Muscle layer of colon (tissue), 2 donors: ENCODE measurements around the gene SCN10A.

ENCODE experiments used
- H3K27ac ChIP-seq: one replicate; pipeline ENCODE4 v1.7.0; 2013; ENCODE audit warnings: low read depth, mild to moderate bottlenecking, low read length, moderate library complexity
- H3K27me3 ChIP-seq, 2 donors: one replicate each; pipeline ENCODE4 v1.7.0; 2013; ENCODE audit warnings: low read length in 2 of 2, mild to moderate bottlenecking in 2 of 2; ENCODE audit not compliant: insufficient read depth in 2 of 2, control insufficient read depth in 1 of 2
- H3K36me3 ChIP-seq: one replicate; pipeline ENCODE4 v1.7.0; 2013; ENCODE audit warnings: mild to moderate bottlenecking, low read length; ENCODE audit not compliant: insufficient read depth
- H3K4me1 ChIP-seq: one replicate; pipeline ENCODE4 v1.7.0; 2013; ENCODE audit warnings: mild to moderate bottlenecking, low read length; ENCODE audit not compliant: insufficient read depth
- H3K4me3 ChIP-seq, 2 donors: one replicate each; pipeline ENCODE4 v1.7.0; 2013; ENCODE audit warnings: low read length in 2 of 2, low read depth in 1 of 2, mild to moderate bottlenecking in 1 of 2, moderate library complexity in 1 of 2
- H3K9ac ChIP-seq: one replicate; pipeline ENCODE4 v1.7.0; 2013; ENCODE audit warnings: low read length
- H3K9me3 ChIP-seq: one replicate; pipeline ENCODE4 v1.7.0; 2013; ENCODE audit warnings: mild to moderate bottlenecking, low read length
- donor health status: abdominal sarcoma.
- donor health status: Adenocarcinoma of cecum.

SCN10A gene

GRCh38 chr3:38738630-38739395 lies 77.2 kb downstream of the SCN10A start:
- Histone ChIP-seq H3K9ac (no peak overlapping the region), H3K4me3 (no peak overlapping the region), H3K27ac (no peak overlapping the region), H3K4me1 (no peaks in the 10 kb centered on the region), H3K9me3 (no peaks in the 10 kb centered on the region), H3K36me3 (no peaks in the 10 kb centered on the region), H3K27me3 (no peaks in the 10 kb centered on the region)

- H3K4me1 ChIP-seq, result no peaks in the 10 kb centered on the region
- H3K27me3 ChIP-seq, result no peaks in the 10 kb centered on the region
- no peaks in the 10 kb centered on the region for H3K36me3 ChIP-seq
- H3K27ac ChIP-seq, result no peak overlapping the region
- no peak overlapping the region for H3K9ac ChIP-seq
- H3K9me3 ChIP-seq, result no peaks in the 10 kb centered on the region
- H3K4me3 ChIP-seq, result no peak overlapping the region
These were observed 84.5 kb downstream of the SCN10A start for GRCh38 chr3:38731522-38731921.

DNA sequence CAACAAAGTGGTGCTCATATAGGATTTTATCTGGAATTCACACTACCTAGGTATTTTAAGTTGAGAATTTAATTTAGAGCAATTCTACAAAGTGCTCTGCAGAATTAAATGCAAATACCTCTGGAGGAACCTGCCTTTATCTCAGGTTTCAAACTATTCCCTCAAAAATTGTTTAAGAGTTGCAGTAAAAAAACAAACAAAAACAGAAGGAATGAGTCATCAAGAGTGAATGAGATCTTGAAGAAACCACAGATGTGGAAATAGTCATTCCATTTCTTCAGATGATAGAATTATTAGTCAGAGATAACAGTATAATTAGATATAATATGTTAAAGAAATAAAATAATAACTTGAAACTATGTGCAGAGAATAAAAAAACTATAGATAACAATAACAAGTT lies 85.7 kb downstream of the SCN10A start:
- Histone ChIP-seq H3K4me3 (no peak overlapping the region), H3K36me3 (no peaks in the 10 kb centered on the region), H3K9me3 (no peaks in the 10 kb centered on the region), H3K27me3 (no peaks in the 10 kb centered on the region), H3K4me1 (no peaks in the 10 kb centered on the region), H3K9ac (no peak overlapping the region), H3K27ac (no peak overlapping the region)

DNA sequence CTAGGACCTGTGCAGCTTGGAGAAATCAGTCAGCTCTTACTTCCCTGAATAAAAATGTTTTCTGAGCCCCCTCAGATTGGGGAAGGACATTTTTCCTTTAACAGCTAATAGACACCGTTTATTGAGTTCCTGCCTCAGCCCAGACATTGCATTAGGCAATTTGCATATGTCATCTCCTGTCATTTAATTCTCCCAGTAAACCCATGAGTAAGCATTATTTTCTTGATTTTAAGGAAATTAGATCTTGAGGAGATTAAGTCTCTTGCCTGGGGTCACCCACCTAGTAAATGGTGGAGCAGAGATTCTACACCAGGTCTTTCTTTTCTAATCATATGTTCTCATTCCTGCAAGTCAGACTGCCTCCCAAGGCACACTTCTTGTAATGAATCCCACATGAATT lies 88.0 kb downstream of the SCN10A start:
- H3K27me3 ChIP-seq, result no peaks in the 10 kb centered on the region

GRCh38 chr3:38726751-38727150 lies 89.3 kb downstream of the SCN10A start:
- no peaks in the 10 kb centered on the region for H3K27me3 ChIP-seq
- H3K9me3 ChIP-seq, result no peaks in the 10 kb centered on the region
- H3K9ac ChIP-seq, result no peak overlapping the region
- no peak overlapping the region for H3K4me3 ChIP-seq
- no peak overlapping the region for H3K27ac ChIP-seq
- no peaks in the 10 kb centered on the region for H3K36me3 ChIP-seq
- no peaks in the 10 kb centered on the region for H3K4me1 ChIP-seq

More for the DNA sequence above, 88.0 kb downstream of the SCN10A start:
- Histone ChIP-seq H3K4me3 (no peak overlapping the region), H3K4me1 (no peaks in the 10 kb centered on the region), H3K9ac (no peak overlapping the region), H3K27ac (no peak overlapping the region), H3K9me3 (no peaks in the 10 kb centered on the region), H3K36me3 (no peaks in the 10 kb centered on the region)

DNA sequence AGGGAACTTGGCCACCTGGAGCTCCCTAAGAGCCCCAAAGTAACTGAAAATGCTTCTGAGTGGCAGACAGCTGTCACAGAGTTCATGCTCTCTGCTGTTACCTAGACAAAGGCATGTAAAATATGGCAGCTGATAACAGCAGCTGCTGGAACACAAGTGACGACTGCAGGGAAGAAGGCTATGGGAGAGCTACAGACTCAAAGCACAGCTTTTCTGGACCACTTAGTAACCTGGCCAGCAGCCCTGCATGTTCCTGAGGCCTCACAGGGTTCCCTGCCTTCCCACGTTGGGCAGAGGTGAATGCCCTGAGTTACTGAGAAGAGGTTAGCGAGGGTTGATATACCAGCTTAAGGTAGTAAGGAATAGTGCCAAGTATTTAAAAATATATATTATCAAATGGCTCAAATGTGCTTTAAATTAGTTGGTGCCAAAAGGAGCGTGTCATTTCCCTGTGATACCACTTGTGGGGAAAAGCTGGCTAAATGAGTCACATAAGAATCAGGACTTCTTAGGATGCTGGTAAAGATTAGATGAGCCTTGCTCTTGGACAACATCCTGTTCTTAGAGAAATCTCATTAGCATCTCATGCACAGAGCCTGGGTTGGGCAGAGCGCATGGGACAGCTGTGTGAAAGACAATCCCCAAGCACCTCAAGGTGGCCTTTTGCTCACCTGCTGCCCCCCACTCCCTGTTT lies 90.1 kb downstream of the SCN10A start:
- no peaks in the 10 kb centered on the region for H3K36me3 ChIP-seq
- H3K4me1 ChIP-seq, result no peaks in the 10 kb centered on the region
- no peak overlapping the region for H3K27ac ChIP-seq
- no peaks in the 10 kb centered on the region for H3K27me3 ChIP-seq
- H3K9ac ChIP-seq, result no peak overlapping the region
- no peaks in the 10 kb centered on the region for H3K9me3 ChIP-seq
- no peak overlapping the region for H3K4me3 ChIP-seq

DNA sequence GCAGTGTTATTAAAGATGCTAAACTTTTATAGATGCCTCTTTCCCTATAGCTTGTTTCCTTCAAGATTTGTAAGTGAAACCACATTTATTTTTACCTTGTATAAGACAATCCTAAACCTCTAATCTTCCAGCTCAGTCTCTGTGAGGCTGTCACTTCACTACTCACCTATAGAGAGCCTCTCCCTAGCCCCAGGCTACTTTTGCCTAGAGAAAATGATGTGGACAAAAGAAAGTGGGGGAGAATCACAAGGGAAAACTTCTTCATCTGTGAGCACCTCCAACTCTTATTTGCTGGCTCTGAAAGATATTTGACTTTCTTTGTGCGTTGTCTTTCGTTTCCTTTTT lies 91.7 kb downstream of the SCN10A start:
- Histone ChIP-seq H3K27me3 (no peaks in the 10 kb centered on the region), H3K27ac (no peak overlapping the region), H3K36me3 (no peaks in the 10 kb centered on the region), H3K4me3 (no peak overlapping the region), H3K9ac (no peak overlapping the region), H3K9me3 (no peaks in the 10 kb centered on the region), H3K4me1 (no peaks in the 10 kb centered on the region)

- H3K36me3 ChIP-seq, result no peaks in the 10 kb centered on the region
- H3K4me1 ChIP-seq, result no peaks in the 10 kb centered on the region
- no peak overlapping the region for H3K9ac ChIP-seq
- H3K9me3 ChIP-seq, result no peaks in the 10 kb centered on the region
- no peak overlapping the region for H3K27ac ChIP-seq
- no peaks in the 10 kb centered on the region for H3K27me3 ChIP-seq
- H3K4me3 ChIP-seq, result no peak overlapping the region
These were observed 92.2 kb downstream of the SCN10A start for GRCh38 chr3:38723569-38724391.

DNA sequence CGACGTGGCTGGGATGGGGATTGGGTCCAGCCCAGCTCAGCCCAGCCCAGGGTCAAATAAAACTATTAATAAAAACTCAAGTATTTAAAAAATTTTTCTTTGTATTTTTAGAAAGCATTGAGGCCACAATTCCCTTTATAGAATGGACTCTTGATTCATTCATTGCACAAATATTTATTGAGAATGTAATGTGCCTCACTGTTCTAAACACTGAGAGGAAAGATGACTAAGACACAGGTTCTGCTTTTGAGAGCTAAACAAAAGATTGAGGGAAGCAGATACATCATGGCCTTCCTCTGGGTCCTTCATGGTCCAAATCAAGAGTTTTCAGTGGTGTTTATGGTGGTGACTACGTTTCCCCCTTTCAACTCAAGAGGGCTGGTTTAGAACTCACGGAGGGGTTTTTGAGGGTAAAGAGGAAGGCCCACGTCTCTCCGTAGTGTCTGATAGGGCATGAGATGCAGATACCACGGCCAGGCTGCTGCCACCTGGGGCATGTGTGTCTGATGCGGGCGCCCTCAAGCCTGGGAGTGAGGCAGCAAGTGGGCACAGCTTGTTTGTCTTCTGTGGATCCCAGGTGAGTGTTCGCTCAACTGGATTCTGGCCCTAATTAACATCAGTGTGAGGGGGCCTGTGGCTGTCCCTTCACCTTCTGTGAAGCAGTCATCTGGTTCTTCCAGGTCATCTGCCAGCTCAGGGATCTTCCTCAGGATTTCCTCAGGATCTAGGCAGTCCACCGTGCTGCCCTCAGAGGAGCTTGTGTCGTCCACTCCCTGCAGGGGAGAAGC lies 93.0 kb downstream of the SCN10A start:
- Histone ChIP-seq H3K27me3 (no peaks in the 10 kb centered on the region), H3K4me1 (no peaks in the 10 kb centered on the region), H3K36me3 (no peaks in the 10 kb centered on the region), H3K9ac (no peak overlapping the region), H3K27ac (no peak overlapping the region), H3K4me3 (no peak overlapping the region), H3K9me3 (no peaks in the 10 kb centered on the region)

DNA sequence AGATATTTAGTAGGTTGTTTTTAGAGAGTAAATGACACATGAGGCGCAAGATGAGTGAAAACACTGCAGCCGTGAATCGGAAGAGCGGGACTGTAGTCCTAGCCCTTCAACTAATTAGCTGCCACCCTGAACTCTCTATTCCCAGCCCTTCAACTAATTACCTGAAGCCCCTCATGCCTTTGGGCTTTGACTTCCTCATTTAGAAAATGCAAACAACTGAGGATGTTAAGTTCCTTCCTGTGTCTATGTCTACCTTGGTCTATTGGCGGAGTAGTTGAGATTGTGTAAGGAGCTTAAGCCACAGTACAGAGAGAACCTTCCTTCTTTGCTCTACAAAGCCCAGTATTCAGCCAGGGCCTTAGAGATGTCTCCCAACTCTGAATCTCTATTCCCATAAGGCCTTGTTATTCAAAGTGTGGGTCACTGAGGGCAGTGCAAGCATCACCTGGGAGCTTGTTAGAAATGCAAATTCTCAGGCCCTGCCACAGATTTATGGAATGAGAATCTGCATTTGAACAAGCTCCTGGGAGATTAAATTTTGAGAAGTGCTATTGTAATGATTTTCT lies 94.7 kb downstream of the SCN10A start:
- no peak overlapping the region for H3K4me3 ChIP-seq
- H3K27me3 ChIP-seq, result no peaks in the 10 kb centered on the region
- H3K9me3 ChIP-seq, result no peaks in the 10 kb centered on the region
- no peak overlapping the region for H3K9ac ChIP-seq
- H3K27ac ChIP-seq, result no peak overlapping the region
- H3K36me3 ChIP-seq, result no peaks in the 10 kb centered on the region
- no peaks in the 10 kb centered on the region for H3K4me1 ChIP-seq

DNA sequence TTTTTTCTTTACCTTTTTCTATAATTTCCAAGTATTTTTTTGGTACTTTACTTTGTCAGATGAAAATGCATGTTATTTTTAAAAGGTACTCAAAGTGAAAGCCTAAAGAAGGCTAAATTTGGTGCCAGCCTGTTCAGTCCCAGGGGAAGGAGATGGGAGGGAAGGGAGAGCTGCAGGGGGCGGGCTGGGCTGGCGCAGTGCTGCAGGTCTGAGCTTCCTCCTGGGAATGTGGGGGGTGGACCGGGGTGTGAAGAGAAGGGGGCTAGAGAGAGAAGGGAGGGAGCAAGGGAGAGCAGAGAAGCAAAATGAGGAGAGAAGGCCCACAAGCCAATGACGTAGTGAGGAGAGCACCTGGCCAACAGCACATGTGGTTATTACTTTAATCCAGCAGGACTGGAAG lies 95.6 kb downstream of the SCN10A start:
- no peak overlapping the region for H3K27ac ChIP-seq
- H3K9me3 ChIP-seq, result no peaks in the 10 kb centered on the region
- no peaks in the 10 kb centered on the region for H3K27me3 ChIP-seq
- no peaks in the 10 kb centered on the region for H3K4me1 ChIP-seq
- no peaks in the 10 kb centered on the region for H3K36me3 ChIP-seq
- H3K4me3 ChIP-seq, result no peak overlapping the region
- no peak overlapping the region for H3K9ac ChIP-seq
